ENCODE results near the gene KIF21A.

Gene KIF21A

GRCh38 chr12:39386335-39386734, 56.6 kb downstream of the KIF21A start:
- no peak for TF ChIP-seq CREB1 (IDR thresholded peaks at IDR 0.05; ENCODE audit: low read depth)
- TF ChIP-seq REST (IDR thresholded peaks at IDR 0.05; ENCODE audit: low read depth), result no peak
- no peak for TF ChIP-seq USF1 (IDR thresholded peaks at IDR 0.05)
- no peak for TF ChIP-seq ZBTB7A (IDR thresholded peaks at IDR 0.05; ENCODE audit: low read depth)
- no peak for TF ChIP-seq RAD21 (IDR thresholded peaks at IDR 0.05; ENCODE audit: low read depth)
- no peak for TF ChIP-seq TAF1 (IDR thresholded peaks at IDR 0.05; ENCODE audit: low read depth)
- TF ChIP-seq CEBPB (IDR thresholded peaks at IDR 0.05), result no peak
- no peak for TF ChIP-seq YY1 (IDR thresholded peaks at IDR 0.05; ENCODE audit: low read depth)
- no peak for TF ChIP-seq TEAD4 (IDR thresholded peaks at IDR 0.05)
- no peak for TF ChIP-seq FOXM1 (IDR thresholded peaks at IDR 0.05; ENCODE audit: borderline replicate concordance, low read depth)
- TF ChIP-seq EGR1 (IDR thresholded peaks at IDR 0.05), result no peak
- no peak for TF ChIP-seq EP300 (IDR thresholded peaks at IDR 0.05; ENCODE audit: borderline replicate concordance)
- TF ChIP-seq TCF12 (IDR thresholded peaks at IDR 0.05; ENCODE audit: low read depth), result no peak

GRCh38 chr12:39383114-39383513, 59.8 kb downstream of the KIF21A start:
- TF ChIP-seq USF1 (IDR thresholded peaks at IDR 0.05), result no peak
- no peak for TF ChIP-seq TCF12 (IDR thresholded peaks at IDR 0.05; ENCODE audit: low read depth)
- no peak for TF ChIP-seq TAF1 (IDR thresholded peaks at IDR 0.05; ENCODE audit: low read depth)
- TF ChIP-seq, protein P1, sequence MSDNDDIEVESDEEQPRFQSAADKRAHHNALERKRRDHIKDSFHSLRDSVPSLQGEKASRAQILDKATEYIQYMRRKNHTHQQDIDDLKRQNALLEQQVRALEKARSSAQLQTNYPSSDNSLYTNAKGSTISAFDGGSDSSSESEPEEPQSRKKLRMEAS (IDR thresholded peaks at IDR 0.05), result no peak
- no peak for TF ChIP-seq RAD21 (IDR thresholded peaks at IDR 0.05; ENCODE audit: low read depth)
- TF ChIP-seq TEAD4 (IDR thresholded peaks at IDR 0.05), result no peak
- TF ChIP-seq ZBTB7A (IDR thresholded peaks at IDR 0.05; ENCODE audit: low read depth), result no peak
- TF ChIP-seq YY1 (IDR thresholded peaks at IDR 0.05; ENCODE audit: low read depth), result no peak
- no peak for TF ChIP-seq EGR1 (IDR thresholded peaks at IDR 0.05)
- no peak for TF ChIP-seq CEBPB (IDR thresholded peaks at IDR 0.05)
- TF ChIP-seq CREB1 (IDR thresholded peaks at IDR 0.05; ENCODE audit: low read depth), result no peak
- TF ChIP-seq REST (IDR thresholded peaks at IDR 0.05; ENCODE audit: low read depth), result no peak
- no peak for TF ChIP-seq EP300 (IDR thresholded peaks at IDR 0.05; ENCODE audit: borderline replicate concordance)
- TF ChIP-seq NFIC (IDR thresholded peaks at IDR 0.05), result no peak
- TF ChIP-seq FOXM1 (IDR thresholded peaks at IDR 0.05; ENCODE audit: borderline replicate concordance, low read depth), result no peak

GRCh38 chr12:39380090-39380489, 62.8 kb downstream of the KIF21A start:
- TF ChIP-seq TEAD4 (IDR thresholded peaks at IDR 0.05), result no peak
- TF ChIP-seq FOXM1 (IDR thresholded peaks at IDR 0.05; ENCODE audit: borderline replicate concordance, low read depth), result no peak
- no peak for TF ChIP-seq TAF1 (IDR thresholded peaks at IDR 0.05; ENCODE audit: low read depth)
- no peak for TF ChIP-seq EP300 (IDR thresholded peaks at IDR 0.05; ENCODE audit: borderline replicate concordance)
- no peak for TF ChIP-seq RAD21 (IDR thresholded peaks at IDR 0.05; ENCODE audit: low read depth)
- TF ChIP-seq EGR1 (IDR thresholded peaks at IDR 0.05), result no peak
- no peak for TF ChIP-seq CEBPB (IDR thresholded peaks at IDR 0.05)
- TF ChIP-seq REST (IDR thresholded peaks at IDR 0.05; ENCODE audit: low read depth), result no peak
- TF ChIP-seq TCF12 (IDR thresholded peaks at IDR 0.05; ENCODE audit: low read depth), result no peak
- TF ChIP-seq YY1 (IDR thresholded peaks at IDR 0.05; ENCODE audit: low read depth), result no peak
- no peak for TF ChIP-seq CREB1 (IDR thresholded peaks at IDR 0.05; ENCODE audit: low read depth)
- TF ChIP-seq NFIC (IDR thresholded peaks at IDR 0.05), result no peak
- TF ChIP-seq, protein P1 (IDR thresholded peaks at IDR 0.05), result no peak
- no peak for TF ChIP-seq ZBTB7A (IDR thresholded peaks at IDR 0.05; ENCODE audit: low read depth)
- no peak for TF ChIP-seq USF1 (IDR thresholded peaks at IDR 0.05)

DNA sequence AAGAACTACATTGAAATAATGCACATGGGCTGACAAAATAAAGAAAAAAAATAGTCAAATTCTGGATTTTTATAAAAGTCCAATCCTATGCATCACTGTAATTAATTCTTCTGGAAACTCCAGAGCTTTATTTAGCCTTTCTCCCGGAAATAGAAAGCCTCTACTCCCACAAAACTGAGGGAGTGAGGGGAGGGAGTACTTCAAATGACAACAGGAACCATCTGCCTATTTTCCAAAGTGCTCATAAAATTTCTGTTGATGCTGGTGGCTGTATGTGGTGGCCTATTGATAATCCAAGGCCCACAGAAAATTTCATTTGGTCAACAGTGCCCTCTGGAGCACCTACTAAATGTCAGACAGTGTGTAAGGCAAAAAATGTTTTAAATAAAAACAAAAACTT, 64.6 kb downstream of the KIF21A start:
- no peak for TF ChIP-seq RAD21 (IDR thresholded peaks at IDR 0.05; ENCODE audit: low read depth)
- TF ChIP-seq EGR1 (IDR thresholded peaks at IDR 0.05), result no peak

Data from Ishikawa (cell line).